GM10847 (cell line): ENCODE results near the gene PHC3.

Source experiments
- POLR2A ChIP-seq: IDR thresholded peaks from 2 replicates; pipeline ENCODE4 v1.6.1; 2011; ENCODE audit not compliant: insufficient read length; ENCODE audit errors: extremely low read depth

The PHC3 gene

DNA sequence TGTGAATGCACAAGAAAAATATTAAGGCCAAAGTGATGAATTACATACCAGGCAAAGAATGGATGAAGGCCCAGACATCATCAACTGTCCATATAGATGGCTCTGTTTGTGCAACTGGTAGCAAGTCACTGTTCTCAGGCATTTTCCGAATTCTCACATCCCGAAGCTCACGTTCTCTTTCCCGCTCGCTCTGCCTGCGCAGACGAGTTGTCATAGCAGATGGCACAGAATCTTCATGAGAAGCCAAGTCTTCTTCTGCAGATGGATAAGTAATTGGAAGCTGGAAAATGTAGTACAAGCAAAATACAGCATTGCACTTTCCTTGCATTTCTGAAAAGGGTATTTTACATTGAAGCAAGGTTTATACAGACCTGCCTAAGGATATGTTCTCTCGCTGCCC is 79.1 kb downstream of the PHC3 start:
- no peak for TF ChIP-seq POLR2A

DNA sequence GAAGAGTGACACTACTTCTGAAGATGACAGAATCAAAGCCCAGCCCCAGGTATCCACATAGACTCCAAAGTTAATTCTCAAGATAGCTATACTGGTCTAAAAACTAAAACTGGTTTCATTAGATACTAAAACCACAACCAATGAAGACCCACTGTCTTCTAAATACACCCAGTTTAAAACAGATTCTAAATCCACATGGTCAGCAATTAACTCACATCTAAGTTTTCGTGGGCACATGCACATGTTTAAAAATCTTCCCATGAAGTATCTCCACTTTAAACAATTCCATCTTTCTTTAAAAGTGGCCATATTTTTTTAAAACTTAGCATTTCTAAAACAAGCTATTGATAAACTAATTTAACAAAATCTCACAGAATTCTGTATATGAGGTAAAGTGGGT is 80.6 kb downstream of the PHC3 start:
- no peak for TF ChIP-seq POLR2A

DNA sequence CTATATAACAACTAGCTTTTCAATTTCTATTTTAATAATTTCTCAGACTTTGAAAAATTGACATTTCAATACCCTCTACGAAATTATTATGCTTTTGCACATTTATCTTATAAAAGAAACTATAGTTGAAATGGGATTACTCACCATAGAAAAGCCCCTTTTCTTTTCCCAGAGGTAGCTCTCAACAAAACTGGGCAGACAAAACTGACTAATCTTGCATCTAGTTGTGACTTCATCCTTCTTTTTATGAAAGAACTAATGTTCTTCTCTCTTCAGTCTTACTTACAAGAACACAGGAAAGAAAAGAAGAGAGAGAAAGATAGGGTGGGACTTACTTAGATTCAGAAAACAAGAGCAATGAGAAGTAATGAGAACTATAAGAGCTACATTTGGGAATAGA is 82.8 kb downstream of the PHC3 start:
- TF ChIP-seq POLR2A, result no peak

DNA sequence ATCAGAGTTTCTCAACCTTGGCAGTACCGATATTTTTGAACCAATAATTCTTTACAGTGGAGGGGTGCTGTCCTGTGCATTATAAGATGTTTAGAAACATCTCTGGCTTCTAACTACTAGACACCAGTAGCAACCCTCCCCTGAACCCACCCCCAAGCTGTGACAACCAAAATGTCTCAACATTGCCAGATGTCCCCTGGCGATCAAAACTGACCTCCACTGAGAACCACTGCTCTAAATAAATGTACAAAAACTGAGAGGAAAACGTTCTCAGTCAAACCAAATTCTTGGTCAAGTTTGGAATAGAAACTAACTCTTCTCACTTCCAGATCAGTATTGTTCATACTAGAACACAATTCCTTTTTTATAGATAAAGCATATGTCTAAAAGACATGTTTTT is 85.2 kb downstream of the PHC3 start:
- no peak for TF ChIP-seq POLR2A

DNA sequence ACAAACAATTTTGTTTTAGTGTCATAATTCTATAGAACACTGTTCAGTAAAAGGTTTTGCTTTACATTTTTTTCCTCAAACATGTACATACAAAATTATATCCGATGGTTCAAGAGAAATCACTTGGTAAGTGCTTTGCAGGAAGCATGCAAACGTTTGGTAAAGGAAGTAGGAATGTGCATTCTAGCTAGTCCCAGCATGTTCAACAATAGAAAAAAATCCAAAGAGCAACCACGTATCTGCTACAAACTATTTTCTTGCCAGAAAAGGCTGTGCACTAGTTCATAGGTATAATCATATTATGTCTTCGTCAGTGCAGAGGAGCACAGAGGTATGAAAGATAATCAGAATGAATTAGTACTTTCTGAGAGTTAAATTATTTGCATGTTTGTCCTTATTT is 85.8 kb downstream of the PHC3 start:
- TF ChIP-seq POLR2A, result no peak

DNA sequence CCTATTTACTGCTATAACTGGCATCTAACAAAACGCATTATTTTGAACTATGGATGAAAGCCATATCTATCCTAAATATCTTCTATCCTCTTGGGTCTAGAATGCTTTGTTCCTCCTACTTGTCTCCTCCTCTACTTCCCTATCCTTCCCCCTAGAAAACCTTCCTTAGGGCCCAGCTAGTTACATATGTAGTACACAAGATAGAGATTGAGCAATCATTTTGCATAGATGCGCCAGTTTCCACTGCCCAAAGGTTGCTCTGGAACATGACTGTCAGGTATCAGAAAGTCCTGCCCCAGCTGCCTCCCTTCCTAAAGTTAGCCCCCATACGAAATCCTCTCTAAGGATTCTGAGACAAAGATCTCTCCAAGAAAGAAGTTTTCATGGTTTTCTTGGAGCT is 88.6 kb downstream of the PHC3 start:
- no peak for TF ChIP-seq POLR2A

DNA sequence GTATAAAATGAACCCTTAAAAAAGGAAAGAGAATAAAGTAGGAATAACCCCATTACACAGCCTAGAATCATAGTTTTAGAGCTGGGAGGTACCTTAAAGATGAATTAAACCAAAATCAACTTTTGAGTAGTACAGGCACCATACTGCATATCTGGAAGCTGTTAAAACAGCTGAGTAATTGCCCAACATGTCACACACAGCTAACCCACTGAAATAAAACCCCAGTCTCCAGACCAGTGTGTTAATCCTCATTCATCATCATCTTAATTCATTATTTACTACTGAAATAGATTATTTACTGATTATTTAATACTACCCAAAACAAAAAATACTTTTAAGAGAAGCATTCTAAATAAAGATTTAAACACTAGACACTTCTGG is 90.9 kb downstream of the PHC3 start:
- no peak for TF ChIP-seq POLR2A

DNA sequence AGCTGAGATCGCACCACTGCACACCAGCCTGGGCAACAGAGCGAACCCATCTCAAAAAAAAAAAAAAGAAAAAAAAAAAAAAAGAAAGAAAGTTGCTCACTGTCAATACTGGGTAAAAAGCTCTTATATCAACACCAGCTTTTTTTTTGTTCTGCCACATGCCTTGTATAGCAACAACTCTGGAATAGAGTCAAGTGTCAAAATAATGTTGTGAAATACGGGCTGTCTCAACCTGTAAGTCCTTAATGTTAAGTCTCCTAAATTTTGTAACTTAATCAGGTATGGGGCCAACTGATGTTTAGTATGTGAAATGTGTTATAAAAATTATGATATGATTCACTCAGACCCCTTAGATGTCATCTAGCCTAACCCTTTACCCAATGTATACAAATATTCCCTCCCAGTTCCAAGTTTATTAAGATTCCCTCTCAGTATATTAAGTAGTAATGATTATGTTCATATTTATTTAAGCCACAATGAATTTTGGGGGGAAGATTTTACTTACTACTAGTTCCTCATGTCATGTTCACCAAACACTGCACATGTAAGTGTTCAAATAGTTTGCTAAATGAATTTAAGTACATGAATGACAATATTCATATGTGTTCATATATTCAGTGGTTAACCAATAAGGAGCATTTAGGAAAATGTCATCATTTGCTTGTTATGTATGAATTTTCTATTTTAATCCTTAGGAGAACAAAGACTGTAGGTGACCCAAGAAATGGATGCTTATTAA is 91.5 kb downstream of the PHC3 start:
- no peak for TF ChIP-seq POLR2A

DNA sequence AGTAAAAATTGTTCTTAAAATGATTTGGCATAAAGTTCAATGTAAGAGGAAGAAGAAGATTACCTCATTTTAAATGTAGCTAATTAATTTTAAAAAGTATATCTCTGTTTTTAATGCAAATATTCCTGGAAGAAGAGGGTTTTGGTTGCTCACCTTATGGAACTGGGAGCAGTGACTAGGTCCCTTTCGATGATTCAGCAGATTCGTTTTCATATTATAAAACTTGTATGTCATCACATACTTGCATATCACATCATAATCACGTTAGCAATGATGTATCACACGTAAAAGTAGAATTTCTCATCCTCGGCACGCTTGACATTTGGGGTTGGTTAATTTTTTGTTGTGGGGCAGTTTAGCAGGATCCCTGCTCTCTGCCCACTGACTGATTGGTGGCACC is 96.1 kb downstream of the PHC3 start:
- TF ChIP-seq POLR2A, result no peak

DNA sequence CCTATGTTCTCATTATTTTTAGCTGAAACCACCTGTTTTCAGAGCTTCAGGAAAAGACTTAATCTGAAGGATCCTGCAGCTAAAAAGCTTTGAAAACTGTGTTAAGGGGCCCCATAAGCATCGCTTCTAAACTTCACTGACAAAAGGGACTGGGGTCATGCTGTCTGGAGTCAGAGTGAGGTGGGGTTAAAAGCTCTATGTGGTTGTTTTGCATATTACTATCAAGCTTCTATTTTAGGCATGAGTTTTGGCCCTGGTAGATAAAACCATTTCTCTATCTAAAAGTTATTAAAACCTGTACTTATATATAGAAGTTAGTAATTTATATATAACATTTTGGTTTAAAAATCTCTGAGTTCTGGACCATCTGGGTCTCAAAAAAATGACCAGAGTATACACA is 98.2 kb downstream of the PHC3 start:
- no peak for TF ChIP-seq POLR2A

DNA sequence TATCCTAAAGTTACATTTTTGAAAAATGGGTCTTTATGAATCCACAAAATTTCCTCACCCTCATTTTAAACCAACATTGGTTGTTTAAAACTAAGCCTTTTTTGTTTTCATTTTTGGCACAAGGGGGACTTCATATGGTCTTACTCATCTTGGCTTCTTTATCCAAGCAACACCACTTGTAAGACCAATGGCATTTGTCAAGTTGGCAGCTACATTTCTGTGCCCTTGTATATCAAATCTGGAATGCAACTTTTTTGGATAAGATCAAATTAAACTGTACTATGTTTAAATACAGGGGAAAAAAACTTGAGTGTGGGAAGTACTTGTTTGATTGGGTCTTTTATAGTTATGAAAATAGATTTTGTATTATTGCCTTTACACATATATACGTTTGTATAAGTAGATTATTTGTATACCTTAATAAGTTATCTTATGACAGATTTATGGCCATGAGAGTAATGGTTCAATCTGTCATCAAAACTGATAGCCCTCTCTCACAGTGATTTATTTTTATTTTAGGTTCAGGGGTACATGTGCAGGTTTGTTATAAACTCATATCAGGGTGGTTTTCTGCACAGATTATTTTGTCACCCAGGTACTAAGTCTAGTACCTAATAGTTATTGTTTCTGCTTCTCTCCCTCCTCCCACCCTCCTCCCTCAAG is 100.3 kb downstream of the PHC3 start:
- TF ChIP-seq POLR2A, result no peak

DNA sequence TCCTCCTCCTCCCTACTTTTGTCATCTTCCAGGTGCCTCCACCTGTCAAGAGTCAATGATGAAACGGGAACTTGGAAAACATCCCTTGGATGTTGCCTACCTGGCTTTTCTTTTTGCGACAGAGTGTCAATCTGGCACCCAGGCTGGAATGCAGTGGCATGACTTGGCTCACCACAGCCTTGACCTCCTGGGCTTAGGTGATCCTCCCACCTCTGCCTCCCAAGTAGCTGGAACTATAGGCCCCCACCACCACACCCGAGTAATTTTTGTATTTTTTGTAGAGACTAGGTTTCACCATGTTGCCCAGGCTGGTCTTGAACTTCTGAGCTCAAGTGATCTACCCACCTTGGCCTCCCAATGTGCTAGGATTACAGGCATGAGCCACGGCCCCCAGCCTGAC is 100.9 kb downstream of the PHC3 start:
- TF ChIP-seq POLR2A, result no peak

DNA sequence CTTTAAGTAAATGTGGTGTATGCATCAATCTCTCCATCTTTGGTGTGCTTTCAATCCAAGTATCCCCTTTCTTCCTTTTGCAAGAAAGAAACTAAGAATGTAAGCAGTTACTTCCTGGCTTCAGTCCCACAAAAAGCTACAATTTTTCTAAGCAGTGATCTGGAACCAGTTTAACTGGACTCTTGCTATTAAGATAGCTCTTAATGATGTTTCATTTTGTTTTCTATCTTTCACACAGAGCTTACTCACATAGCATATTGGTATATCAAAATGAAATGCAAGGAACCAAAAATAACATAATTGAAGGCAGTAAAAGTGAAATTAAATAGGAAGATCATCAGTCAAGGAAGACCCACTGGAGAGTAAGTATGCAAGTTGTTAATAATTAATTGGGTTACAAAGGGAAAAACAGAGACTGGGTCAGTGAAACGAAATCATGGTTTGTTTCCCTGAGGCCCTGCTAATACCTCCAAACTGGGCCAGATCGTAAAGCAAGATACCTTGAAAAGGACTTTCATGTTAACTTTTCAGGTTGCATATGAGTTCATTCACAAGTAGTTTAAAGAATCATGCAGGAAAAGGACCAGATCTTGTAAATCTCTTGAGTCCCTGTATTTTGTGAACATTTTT is 101.9 kb downstream of the PHC3 start:
- TF ChIP-seq POLR2A, result no peak

DNA sequence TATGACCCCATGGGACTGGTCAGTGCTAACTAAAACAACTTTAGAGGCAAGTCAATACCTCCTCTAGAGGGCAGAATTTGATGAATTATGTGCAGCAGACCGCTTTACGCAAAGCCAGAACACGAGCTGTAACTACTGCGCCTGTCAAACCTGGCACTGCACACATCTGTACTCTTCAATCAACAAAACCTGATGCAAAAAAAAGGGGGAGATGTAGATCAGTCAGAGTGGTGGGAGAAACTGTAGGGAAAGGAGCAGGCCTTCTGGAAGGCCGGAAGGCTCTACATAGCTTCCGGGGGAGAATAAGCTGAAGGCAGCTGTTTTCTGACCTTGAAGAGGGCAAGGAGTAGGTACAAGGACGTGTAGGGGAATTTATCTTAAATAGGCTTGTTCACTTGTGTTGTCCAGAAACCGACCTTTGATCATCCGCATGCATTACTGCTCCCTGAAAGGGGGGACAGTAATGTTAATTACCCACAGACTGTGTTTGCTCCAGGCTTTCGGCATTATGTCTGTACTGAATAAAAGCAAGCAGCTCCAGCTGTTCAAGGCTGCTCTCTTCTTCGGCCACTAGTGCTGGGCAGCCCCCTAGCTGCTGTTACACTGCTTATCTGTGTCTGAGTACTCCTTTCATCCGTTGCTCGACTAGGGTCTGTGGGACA is 102.8 kb downstream of the PHC3 start:
- no peak for TF ChIP-seq POLR2A

DNA sequence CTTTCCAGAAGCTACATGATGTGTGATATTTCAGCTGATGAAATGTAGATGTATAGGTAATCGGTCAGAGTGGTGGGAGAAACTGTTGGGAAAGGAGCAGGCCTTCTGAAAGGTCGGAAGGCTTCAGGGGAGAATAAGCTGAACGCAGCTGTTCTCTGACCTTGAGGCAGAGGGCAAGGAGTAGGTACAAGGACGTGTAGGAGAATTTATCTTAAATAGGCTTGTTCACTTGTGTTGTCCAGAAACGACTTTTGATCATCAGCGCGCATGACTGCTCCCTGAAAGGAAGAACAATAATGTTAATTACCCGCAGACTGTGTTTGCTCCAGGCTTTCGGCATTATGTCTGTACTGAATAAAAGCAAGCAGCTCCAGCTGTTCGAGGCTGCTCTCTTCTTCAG is 104.2 kb downstream of the PHC3 start:
- TF ChIP-seq POLR2A, result no peak

DNA sequence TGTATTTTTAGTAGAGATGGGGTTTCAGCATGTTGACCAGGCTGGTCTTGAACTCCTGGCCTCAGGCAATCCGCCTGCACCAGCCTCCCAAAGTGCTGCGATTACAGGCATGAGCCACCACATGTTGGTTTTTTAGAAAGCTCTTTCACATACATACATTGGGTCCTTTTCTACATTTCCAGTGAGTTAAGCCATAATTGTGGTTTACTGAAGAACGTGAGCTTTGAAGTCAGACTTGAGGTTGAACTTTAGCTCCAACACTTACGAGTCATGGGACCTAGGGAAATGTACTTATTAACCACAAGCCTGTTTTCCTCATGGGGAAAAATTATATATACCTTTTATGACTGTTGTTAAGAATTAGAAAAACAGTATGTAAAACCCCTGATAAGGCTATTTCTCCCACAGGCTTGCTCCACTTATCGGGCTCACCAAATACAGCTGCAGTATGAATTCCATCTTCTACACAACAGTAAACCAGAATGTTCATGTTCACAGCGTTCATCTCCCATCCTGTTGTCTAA is 104.8 kb downstream of the PHC3 start:
- TF ChIP-seq POLR2A, result no peak
